Fibroblast of gingiva (primary cell): ENCODE measurements around the gene MYBPC2.
"Not testable (repeated sequence)": the region's sequence is repeated elsewhere in the genome, so short reads cannot be mapped to it uniquely, and the experiment has no call there.

Experiments used
- DNase-seq: peaks from one replicate; pipeline ENCODE4 v3.0.0-alpha.2; 2011; ENCODE audit warnings: low read depth

MYBPC2 gene

DNA sequence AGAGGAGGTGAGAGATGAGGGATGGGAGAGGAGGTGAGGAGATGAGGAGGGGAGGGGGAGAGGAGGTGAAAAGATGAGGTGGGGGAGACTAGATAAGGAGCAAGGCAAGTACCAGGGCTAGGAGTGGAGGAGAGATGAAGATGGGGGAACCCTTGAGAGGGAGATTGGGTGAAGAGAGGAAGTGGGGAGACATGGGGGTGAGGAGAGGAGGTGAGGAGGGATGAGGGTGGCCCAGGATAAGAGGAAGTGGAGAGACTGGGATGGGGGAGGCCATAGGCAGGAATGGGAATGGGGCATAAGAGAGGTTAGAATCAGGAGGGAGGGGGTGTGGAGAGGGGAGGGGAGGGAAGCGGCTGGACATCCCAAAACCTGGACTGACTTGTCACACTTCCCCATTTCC lies 26.9 kb downstream of the MYBPC2 start:
- no peak for DNase-seq

DNA sequence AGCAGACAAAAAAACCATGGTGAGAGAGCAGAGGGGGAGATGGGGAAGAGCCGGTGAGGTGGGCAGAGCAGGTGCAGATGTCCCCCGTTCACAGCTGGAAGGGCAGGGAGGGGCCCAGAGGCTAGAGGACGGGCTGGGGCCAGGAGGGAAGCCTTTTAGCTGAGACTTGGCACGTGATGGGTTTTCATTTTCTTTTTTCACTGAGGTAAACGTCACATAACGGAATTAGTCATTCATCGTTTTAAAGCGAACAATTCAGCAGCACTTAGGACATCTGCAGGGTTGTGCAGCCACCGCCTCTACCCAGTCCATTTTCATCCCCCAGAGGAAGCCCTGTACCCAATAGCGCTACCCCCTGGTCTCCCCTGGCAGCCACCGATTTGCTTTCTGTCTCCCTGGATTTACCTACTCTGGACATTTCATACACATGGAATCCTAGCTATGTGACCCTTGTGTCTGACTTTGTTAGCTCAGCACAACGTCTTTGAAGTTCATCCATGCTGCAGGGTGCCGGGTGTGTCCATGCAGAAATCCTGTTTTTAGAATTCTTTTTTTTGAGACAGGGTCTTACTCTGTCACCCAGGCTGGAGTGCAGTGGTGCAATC lies 27.6 kb downstream of the MYBPC2 start:
- DNase-seq = no peak

DNA sequence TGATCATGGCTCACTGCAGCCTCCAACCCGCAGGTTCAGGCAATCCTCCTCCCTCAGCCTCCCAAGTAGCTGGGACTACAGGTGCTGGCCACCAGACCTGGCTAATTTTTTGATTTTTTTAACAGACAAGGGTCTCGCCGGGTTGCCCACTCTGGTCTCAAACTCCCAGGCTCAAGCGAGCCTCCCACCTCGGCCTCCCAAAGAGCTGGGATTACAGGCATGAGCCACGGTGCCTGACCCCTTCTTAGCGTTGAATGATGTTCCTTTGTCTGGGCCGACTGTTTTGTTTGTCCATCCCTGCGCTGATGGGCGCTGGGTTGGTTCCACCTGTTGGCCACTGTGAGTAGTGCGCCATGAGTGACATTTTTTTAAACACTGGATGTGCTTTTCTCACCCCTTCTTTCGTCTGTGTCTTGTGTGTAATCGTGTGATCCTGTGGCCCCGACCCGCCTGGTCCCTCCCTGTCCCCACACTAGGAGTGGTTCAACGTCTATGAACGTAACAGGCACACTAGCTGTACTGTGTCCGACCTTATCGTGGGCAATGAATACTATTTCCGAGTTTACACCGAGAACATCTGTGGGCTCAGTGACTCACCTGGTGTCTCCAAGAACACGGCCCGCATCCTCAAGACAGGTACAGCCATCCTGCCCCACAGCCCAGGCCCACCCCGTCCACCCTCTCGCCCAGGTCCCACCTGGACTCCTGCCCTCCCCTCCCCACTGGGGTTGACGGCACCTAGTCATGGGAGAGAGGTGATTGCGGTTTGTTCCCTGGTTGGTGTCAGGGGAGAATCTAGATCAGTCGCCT lies 28.6 kb downstream of the MYBPC2 start:
- DNase-seq = peak; percentile 54

DNA sequence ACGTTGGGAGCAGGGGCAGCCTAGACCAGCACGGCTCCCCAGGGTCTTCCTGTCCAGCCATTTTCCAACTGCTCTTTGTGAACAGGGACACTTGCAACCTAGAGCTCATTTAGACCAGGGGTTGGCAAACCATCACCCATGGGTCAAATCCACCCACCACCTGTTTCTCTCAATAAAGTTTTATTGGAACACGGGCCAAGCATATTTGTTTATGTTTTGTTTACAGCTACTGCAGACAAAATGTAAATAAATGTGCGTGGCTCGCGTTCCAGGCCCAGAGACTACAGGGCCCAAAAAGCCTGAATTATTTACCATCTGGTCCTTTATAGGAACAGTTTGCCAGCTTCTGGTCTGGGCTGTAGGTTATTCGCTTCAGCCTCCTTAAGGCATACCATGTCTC lies 30.3 kb downstream of the MYBPC2 start:
- DNase-seq = no peak

DNA sequence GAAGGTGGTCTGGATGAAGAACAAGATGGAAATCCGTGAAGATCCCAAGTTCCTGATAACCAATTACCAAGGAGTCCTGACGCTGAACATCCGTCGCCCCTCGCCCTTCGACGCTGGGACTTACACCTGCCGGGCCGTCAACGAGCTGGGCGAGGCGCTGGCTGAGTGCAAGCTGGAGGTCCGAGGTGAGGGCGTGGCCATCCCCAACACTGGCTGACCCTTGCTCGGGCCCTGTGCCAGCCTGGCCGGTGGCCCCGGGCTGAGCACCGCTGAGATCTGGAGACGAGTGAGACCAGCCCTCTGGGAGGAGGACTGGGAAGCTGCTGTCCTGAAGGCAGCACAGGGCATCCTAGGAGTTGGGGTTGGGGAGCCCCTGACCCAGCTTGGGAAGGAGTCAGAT lies 31.7 kb downstream of the MYBPC2 start:
- no peak for DNase-seq

DNA sequence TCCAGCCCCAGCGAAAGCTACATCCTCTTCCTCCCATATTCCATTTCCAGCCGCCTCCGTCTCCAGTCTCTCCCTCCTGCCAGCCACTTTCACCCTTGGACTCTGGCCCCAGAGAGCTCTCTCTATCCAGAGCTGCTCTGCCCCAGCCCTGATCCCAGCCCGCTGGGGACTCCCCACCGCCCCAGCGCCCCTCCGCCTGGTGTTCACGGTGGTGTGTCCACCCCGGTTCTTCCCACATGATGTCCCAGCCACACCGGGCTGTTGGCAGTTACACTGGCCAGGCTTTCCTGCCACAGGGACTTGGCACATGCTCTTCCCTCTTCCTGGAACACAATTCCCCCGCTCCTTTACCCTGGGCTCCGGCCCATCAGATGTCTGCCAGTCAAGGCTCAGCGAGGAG lies 32.3 kb downstream of the MYBPC2 start:
- no peak for DNase-seq

DNA sequence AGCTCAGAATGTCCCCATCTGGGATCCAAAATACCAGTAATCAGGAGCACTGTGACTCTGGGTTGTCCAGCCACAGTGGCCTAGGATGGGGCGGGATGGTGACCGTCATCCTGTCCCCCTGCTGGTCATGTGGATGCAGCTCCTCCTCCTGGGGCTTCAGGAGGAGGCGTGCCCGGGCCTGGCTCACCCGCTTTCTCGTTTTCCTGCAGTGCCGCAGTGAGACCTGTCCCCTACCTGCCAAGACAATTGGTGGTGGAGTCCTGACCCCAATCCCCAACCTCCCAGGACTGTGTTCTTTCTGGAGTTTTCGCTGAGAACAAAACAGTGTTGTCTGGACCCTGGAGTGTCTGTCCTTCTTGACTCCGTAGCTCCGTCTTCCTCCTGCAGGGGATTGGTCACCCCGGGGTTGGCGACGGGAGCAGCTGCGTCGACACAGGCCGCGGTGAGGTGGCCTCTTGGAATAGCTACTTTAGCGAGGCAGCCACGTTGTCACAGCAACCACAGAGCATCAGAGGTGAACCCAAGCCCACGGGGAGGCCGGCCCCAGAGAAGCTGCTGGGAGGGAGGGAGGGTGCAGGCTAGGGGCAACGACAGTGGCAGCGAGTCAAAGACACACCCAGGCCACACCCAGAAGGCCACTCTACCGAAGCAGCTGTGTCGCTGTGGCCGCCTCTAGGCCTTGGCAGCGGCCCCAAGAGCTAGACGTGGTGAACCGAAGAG lies 33.5 kb downstream of the MYBPC2 start:
- no peak for DNase-seq

DNA sequence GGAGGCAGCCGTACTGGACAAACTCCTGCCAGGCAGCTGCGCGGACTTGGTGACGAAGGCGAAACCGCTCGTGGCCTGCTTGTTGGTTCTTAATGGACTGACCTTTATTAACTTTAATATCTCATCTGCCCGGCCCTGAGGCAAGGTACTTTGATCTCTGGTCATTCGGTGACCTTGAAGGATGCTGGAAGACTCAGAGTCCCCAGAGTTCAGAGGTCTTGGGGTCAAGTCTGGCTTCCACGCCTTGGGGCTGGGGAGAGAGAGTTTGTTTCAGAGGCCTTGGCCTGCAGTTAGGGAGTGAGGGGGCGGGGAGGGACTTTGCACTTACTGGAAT lies 34.0 kb downstream of the MYBPC2 start:
- no peak for DNase-seq

DNA sequence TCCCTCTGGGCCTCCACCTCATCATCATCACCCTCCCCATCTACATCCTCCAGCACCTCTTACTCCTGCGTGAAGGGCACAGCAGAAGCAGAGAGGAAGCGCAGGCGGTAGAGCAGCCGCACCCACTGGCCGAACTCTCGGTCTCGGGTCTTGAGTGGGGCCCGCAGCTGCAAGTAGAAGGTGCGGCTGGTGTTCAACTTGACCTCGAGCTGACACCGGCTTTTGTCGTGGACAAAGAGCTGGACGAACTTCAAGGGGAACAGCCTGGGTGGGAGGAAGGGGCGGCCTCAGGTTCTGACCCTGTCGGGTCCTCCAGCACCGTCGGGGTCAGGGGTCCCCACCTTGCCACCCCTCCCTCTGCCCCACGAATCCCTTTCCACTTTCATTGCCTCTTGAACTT lies 34.9 kb downstream of the MYBPC2 start:
- no peak for DNase-seq

DNA sequence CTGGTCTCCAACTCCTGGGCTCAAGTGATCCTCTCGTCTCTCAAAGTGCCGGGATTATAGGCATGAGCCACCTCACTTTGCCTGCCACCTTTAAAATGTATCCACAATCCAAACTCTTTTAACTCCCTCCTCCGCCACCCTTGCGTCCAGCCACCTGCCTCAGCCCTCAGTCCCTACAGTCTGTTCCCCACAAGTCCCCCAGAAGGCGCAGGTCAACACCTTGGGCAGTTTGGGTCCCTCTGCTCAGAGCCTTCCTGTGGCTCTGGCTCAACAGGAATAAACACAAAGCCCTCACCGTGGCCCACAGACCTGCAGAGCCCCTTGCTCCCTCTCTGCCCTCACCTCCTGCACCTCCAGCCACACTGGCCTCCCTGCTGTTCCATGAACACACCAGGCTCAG lies 36.1 kb downstream of the MYBPC2 start:
- no peak for DNase-seq

DNA sequence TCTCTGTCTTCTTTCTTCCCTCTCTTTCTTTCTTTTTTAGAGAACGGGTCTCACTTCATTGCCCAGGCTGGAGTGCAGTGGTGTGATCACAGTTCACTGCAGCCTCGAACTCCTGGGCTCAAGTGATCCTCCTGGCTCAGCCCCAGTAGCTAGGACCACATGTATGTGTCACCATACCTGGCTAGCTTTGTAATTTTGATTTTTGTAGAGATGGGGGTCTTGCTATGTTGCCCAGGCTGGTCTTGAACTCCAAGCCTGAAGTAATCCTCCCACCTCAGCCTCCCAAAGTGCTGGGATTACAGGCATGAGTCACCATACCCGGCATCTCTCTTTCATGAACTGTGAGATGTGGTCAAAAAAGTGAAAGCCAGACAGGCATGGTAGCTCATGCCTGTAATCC lies 40.6 kb downstream of the MYBPC2 start:
- not testable (repeated sequence) for DNase-seq

DNA sequence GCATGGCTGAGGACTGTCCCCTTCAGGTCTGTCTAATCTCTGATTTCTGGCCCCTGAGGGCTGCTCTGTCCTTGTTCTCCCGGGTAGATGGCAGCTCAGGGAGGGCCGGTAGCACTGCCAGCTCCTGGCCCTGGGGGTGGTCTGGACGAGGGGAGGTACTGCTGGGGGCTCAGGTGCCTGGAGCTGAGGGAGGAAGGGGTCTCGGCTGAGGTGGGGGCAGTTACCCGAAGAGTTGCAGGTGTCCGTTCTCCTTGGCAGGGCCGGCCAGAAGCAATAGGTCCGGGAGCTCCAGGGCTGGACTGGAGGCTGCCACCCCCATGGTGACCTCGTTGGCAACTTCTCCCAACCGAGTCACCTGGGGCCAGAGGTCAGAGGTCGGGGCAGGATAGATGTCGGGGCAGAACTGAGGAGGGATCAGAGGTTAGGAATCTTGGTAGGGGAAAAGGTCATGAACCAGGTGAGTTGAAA lies 42.4 kb downstream of the MYBPC2 start:
- no peak for DNase-seq

DNA sequence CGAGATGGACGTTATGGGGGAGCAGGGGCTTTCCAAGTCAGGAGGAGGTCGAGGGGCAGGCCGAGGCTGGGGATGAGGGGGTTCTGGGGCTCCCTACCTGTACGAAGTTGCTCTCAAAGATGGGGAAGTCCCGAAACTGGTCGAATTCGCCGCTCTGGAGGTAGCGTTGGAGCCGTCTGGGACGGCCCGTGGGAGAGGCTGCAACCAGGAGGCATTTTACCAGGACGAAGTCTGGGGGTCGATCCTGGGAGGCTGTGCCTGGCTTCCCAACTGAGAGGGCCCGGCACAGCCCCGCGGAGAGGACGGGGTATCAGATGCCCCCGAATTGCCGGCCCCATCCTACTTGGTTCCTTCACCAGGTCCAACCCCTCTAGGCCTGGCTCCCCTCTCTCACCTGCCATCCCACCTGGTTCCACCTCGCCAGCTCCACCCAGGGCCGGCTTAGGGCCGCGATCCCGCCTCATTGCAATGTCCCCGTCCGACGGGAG lies 43.1 kb downstream of the MYBPC2 start:
- DNase-seq = no peak

DNA sequence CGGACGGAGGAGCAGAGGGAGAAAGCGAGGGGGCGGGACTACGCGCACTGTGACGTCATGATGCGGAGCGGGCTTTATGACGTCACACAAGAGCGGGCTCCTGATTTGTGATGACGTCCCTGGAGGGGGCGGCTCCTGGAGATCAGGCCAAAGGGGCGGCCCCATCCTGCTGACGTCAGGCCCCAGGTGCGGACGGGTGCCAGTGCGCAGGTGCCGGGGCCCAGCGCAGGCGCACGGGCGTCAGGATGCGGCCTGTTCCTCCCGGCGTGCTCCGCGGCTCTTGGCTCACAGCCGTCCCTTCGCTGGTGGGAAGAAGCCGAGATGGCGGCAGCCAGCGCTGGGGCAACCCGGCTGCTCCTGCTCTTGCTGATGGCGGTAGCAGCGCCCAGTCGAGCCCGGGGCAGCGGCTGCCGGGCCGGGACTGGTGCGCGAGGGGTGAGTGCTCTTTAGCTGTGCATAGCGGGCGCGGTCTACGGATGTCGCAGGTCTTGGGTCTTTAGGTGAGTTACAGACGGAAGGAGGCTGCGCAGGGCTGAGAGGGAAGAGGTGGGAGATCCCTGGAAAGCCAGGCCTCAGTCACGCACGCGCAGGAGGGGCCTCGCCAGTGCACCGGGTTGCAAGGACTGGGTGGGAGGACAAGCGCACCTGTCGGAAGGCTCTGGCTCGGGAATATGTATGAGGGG lies 43.7 kb downstream of the MYBPC2 start, which contains the start of the genes EMC10 and GARIN5A:
EMC10 (plus strand) TSS at position 284 of the 683 bp plus-strand sequence; CDS start at position 322, 38 bp downstream.
GARIN5A (minus strand) TSS at position 625 of the 683 bp plus-strand sequence; CDS start at position 165, 460 bp downstream.
- DNase-seq = peak; percentile 91

DNA sequence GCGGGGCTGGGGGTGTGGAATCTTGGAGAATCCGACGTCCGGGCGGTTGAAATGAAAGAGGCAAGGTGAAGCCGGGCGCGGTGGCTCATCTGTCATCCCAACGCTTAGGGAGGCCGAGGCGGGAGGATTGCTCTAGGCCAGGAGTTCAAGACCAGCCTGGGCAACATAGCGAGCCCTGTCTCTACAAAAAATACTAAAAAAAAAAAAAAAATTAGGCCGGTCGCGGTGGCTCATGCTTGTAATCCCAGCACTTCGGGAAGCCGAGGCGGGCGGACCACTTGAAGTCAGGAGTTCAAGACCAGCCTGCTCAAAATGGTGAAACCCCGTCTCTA lies 44.2 kb downstream of the MYBPC2 start:
- DNase-seq = no peak

DNA sequence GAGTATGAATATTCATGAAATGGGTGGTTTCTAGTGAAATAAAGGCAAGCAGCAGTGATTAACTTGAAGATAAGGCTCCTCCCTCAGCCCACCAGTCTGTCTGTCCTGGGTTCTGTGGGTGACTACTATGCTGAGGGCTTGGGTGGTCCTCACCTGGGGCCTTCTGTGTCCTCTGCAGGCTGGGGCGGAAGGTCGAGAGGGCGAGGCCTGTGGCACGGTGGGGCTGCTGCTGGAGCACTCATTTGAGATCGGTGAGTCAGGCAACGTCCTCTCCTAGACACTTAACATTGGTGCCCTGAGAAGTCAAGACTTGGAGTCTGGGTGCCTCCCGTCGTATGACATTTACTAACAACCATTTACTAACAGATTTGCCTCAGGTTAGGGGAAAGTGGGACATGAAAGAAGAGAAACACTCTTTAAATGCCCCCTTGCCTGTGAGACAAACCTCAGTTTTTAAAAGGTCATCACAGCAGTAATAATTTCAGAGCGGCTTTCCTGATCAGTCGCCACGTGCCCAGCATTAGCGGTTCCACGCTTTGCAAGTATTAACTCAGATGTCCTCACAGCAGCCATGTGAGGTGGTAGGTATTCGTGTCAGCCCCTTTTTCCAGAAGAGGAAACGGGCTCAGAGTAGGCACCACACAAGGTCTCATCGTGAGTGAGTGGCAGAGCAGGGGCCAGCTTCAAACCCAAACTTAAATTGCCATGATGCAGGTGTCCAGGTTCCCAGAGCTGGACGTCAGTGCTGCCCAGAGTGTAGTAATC lies 45.2 kb downstream of the MYBPC2 start:
- no peak for DNase-seq

DNA sequence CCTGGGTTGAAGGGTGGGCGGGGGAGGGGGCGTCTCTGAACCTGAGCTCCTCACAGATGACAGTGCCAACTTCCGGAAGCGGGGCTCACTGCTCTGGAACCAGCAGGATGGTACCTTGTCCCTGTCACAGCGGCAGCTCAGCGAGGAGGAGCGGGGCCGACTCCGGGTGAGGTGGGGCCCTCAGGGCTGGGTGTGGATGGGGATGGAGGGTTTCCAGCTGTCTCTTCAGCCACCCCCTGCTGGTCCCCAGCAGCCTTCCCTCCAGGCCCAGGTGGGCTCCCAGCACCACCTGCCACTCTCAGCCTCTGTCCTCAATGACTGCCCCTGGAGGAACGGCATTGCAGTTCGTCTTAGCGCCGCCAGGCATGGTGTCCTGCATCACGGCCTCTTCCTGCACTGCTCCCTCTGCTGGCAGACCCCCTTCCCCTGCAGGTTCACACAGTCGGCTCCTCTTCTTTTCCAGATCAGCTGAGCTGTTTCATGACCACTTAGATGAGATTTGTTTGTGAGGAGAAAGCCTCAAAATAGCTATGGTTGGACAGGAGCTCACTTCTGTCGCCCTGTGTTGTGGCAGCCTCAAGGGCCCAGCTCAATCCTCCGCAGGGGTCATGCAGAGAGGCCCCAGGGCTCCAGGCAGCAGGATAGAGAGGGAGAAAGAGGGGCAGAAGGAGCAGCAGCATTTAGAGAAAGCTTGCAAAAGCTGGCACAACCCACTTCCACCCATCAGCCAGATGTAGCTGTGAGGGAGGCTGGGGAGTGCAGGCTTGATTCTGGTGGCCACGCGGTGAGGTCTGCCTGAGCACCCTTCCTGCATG lies 46.4 kb downstream of the MYBPC2 start:
- DNase-seq = peak; percentile 37

DNA sequence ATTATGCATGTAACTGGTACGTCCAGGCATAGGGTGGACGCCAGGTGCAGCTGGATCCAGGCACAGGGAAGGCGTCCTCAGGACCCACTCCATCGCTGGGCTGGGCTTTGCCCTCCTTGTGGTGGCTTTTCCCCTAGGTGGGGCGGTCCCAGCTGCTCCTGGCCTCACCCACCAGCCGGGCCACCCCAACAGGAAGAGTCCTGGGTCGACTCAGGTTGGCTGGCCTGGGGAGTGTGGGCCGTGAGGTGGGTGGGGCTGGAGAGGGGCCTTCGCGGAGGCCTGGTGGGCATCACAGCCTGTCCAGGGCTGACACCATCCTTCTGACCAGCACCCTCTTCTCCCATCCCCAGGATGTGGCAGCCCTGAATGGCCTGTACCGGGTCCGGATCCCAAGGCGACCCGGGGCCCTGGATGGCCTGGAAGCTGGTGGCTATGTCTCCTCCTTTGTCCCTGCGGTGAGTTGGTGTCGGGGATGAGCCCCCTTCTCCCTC lies 47.1 kb downstream of the MYBPC2 start:
- no peak for DNase-seq

DNA sequence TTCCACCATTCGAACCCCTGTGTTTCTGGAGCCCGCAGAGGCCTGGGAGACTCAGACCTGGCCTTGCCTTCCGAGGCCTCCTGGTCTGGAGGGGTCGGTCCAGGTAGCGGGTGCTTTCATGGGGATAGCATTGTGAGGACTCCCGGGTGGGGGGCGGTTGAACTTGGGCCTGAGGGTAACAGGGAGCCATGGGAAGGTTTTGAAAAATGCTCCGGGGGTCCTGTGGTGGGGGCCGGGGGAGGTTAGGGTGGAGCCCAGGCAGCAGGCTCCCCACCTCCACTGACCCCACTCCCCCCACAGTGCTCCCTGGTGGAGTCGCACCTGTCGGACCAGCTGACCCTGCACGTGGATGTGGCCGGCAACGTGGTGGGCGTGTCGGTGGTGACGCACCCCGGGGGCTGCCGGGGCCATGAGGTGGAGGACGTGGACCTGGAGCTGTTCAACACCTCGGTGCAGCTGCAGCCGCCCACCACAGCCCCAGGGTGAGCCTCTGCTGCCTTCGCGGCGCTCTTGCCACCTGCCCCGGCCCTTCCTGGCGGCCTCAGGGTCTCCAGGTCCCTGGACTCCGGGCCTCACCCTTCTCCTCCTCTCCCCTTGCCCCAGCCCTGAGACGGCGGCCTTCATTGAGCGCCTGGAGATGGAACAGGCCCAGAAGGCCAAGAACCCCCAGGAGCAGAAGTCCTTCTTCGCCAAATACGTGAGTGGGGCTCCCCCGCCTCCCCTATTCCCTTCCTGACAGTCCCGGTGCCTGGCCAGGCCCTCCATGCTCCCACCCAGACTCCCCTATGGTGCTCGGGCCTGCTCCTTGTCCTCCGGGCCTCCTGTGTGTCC lies 47.8 kb downstream of the MYBPC2 start:
- no peak for DNase-seq
